Measurements from ENCODE around the gene DQX1.
"Not testable (repeated sequence)": the region's sequence is repeated elsewhere in the genome, so short reads cannot be mapped to it uniquely, and the experiment has no call there.

DQX1 gene, protein sequence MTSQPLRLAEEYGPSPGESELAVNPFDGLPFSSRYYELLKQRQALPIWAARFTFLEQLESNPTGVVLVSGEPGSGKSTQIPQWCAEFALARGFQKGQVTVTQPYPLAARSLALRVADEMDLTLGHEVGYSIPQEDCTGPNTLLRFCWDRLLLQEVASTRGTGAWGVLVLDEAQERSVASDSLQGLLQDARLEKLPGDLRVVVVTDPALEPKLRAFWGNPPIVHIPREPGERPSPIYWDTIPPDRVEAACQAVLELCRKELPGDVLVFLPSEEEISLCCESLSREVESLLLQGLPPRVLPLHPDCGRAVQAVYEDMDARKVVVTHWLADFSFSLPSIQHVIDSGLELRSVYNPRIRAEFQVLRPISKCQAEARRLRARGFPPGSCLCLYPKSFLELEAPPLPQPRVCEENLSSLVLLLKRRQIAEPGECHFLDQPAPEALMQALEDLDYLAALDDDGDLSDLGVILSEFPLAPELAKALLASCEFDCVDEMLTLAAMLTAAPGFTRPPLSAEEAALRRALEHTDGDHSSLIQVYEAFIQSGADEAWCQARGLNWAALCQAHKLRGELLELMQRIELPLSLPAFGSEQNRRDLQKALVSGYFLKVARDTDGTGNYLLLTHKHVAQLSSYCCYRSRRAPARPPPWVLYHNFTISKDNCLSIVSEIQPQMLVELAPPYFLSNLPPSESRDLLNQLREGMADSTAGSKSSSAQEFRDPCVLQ

DNA sequence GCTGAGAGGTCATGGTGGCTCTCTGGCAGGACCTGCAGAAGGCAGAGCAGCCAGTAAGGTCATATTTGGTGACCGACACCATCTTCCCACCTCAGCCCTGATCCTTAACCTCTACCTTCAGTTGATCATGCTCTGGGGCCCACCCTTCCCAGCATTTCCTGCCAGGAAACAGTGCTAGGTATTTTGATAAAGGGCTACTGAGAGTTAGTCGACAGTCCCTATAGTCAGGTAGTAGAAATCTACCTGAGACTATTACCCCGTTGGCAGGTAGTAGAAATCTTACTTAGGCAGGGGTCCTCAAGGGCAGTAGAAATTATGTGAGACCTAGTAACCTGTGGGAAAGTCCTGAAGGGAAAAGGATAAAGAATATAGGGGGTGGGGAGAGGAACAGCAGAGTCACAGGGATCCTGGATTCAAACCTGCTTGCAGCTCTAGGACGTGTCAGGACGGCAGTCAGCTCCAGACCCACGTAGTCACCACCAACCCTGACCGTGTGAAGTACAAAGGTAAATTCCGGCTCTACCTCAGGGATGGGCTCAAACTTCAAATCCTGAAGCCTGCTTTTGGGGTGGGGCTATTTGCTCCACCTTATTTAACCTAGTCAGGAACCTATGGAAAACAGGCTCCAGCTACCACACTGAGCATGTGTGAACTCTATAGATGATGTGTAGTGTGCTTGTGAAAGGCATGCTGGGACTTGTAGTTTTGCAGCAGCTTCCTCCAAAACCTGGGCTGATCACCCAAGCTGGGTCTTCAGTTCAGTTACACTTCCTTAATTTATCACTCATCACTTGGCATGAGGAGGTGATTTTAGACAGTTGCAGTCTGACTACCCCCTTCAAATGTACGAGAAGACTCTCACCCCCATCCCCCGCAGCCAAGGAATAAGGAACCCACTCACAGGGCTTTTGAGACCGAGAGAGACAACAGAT, at the start of gene DQX1:
Gene DQX1, minus strand, starts transcription at position 515 of the 932 bp plus-strand sequence. Its CDS starts 502 bp downstream, at position 13.
- DNase-seq (ENCODE audit: low read depth), result peak; percentile 51

DNA sequence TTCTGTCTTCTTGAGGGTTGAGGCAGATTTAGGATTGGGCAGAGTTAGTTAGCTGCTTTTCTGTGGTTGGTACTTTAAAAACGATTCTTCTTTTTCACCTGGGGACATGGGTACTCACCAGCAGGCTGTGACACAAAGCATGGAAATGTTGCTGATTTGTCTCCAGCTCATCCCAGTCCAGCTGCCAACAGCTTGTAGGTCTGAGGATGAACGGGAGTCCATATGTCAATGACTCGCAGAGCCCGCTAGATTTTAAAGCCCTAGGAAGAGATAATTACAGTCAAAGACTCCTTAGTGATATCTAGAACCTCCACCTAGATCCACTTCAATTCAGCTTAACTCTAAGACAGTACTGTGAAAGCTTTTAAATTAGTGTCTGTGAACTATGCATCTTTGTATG, 49.3 kb upstream of the DQX1 start:
- DNase-seq (ENCODE audit: low read depth), result peak; percentile 62

DNA sequence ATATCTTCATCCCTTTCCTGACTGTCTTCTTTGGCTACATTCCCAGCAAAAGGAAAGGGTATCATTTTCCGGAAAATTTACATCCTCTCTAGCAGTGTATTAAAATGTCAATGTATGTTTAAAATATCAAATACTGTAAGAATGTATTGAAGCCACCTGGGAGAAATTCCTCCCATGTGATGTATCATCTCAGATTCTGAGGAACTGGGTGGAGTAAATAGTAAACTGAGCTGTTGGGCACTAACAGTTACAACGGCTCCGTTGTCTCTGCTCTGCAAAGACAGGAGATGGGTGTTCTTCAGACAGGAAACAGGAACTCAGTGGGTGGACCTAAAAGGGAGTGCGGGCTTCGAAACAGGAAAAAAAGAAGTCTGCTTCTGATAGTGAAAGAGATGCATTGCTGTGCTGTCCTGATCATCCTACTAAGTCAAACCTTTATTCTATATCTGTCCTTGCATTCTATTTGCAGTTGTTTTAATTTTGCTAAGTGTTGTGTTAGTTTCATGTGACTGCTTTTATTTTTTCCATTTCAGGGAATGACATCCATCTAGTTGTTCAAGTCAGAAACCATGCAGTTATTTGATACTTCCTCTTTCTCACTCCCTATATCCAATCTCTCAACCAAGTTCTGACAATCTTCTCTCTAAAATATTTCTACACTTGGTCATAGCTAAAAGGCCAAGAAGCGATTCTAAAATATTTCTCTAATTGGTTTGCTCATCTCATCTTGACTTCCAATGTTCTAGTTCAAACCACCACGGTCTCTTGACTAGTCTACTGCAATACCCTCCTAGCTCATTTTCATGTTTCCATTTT, 47.9 kb upstream of the DQX1 start:
- DNase-seq (ENCODE audit: low read depth), result peak; percentile 90

DNA sequence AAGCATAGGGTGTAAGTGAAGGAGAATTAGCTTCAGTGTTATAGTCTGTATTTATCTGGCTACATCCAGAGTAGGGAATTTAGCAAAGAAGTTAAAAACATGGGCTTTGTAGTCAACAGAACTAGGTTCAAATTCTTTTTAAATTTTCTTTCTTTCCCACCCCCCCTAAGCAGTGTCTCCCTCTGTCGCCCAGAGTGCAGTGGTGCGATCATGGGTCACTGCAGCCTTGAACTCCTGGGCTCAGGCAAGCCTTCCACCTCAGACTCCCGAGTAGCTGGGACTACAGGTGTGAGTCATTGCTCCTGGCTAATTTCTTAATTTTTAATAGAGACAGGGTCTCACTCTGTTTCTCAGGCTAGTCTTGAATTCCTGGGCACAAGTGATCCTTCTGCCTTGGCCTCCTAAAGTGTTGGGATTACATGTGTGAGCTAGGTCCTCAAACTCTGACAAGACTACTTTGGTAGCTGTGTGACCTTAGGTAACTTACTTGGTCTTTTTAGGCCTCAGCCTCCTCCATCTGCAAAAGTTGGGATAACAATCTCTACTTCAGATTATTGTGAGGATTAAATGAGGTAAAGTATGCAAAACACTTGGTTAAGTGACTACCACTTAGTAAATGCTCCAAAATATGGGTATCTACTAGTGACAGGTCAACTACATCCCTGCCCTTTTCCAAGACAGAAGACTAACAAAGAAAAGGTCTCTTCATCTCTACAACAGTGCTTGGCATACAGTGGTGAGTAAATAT, 46.3 kb upstream of the DQX1 start:
- no peak for DNase-seq (ENCODE audit: low read depth)

DNA sequence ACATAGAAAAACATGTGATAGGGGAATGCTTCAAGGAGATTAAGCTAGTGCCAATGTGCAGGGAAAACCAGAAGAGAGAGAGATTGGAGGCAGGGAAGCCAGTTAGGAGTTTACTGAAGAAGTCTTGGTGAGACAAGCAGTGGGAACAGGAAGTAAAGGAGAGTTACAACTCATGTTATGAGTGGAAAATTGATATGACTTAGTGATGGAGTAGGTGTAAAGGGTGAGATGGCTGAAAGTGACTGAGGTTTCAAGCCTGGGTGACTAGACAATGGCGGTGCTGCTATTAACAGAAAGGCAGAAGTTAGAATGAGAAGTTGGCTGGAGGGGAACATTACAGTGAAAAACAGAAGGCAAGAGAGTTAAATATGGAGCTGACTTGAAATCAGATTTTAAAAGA, 45.0 kb upstream of the DQX1 start:
- no peak for DNase-seq (ENCODE audit: low read depth)

DNA sequence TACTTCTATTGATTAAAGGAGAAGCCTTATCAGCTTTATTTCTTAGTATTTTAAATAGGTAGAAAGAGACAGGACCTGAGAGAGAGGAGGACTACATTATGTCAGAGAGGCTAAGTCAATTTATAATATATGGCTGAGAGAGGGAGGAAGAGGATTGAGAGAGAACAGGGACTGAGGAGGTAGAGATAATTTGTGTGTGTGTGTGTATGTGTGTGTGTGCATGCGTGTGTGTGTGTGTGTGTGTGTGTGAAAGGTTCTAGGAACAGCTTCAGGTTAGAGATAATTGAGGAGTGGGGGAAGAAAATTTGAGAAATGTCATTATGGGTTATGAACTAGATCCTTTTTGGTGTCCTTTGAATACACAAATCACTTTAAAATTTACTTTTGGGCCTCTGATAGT, 43.7 kb upstream of the DQX1 start:
- DNase-seq (ENCODE audit: low read depth), result no peak

DNA sequence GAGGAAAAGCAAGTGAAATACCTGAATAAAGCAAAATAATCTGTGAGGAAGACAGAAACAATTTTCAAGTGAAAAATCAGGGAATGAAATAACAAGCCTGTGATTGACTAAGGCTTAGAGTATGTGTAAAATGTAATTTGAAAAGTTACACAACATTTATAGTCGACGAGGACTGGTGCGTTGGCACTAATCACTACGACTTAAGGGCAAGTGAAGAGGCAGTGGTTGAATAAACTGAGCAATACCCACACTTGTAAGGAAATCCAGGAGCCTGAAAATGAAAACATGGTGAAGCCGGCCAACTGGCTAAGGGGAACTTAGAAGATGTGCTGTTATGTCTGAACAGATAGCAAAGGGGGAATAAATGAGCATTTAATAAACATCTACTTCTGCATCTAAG, 41.9 kb upstream of the DQX1 start:
- DNase-seq (ENCODE audit: low read depth), result peak; percentile 93

DNA sequence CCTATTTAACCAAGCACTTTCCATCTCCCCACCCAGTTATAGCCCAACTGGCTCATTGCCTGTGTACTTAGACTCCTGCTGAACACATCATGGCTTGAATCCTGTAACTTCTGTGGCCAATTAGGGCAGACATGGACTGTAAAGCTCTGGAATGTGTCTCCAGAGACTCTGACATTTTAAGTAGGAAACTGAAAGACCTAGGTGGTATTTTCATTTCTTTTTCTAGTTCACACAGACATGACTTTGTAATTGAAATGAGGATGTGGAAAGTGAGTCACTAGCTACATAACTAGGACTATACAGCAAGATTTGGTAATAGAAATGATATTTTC, 40.7 kb upstream of the DQX1 start:
- DNase-seq (ENCODE audit: low read depth), result peak; percentile 99

DNA sequence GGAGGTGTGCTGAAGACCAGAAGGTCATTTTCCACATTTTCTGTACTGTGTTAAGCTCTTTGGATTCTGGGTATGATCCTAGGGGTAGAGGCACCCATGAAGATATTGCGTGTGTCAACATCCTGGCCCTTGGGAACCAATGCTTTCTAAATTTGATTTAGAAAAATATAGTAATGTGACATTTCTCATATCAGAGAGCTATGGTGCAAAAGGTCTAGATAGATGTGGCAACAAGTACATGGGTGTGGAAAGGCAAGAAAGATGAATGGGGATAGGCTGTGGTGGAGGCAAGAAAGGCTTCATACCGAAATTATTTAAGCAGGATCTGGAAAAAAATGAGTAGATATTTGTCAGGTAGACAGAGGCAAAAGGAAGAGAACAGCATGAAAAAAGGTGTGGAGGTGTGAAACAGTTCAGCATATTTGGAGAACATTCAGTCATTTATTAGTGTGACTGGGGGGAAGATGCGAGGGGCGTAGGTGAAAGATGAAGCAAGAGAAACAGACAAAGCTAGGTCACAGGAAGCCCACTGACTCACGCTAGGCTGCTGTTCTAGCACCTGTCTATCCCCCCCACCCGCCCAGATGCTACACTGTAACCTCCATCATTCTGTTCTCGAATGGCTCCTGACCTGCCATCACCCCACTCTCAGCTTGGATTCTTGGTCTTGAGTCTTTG, 40.2 kb upstream of the DQX1 start:
- DNase-seq (ENCODE audit: low read depth), result no peak

DNA sequence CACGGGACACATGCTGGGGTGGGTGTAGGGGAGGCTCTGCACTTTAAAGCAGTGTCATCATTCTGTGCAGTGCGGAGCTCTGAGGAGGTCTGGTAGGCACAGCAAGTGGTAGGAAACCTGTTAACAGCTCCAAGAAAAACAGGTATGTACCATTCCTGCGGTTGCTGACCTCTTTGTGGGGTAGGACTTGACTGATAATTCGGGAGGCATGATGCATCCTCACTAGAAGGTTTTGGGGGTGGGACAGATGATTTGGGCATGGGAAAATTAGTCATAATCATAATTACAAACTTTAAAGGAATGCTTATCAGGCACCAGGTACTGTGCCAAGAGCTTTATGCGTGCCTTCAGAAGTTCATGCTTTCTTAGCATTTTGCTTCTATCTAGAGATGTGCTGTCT, 38.2 kb upstream of the DQX1 start:
- DNase-seq (ENCODE audit: low read depth), result peak; percentile 79

DNA sequence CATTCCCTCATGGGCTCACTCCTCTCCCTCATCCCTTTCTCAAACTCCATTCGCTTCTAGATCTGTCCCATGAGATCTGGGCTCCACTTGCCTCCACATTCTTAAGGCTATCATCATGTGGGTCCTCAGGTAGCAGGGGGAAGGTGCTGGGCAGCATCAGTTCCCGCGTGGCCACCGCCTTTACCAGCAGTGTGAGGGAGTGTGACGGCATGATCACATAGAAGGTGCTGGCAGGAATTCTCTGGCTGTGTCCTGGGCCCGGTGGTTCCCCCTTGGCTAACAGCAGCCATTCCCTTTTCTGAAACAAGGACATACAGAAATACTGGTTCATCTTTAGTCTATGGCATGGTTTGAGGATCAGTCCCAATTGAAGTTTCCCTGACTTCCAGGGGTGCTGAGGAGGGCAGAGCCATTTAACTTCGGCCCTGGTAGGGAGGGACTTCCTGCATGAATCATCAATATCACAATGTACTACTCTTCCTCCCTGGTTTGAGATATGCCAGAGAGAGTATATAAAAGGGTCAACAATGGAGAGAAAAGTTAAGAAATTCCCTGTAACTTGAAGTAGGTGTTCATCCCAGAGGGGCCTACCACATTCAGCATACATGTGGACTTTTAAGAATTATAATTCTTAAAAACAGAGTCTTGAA, 36.2 kb upstream of the DQX1 start:
- DNase-seq (ENCODE audit: low read depth), result peak; percentile 24

DNA sequence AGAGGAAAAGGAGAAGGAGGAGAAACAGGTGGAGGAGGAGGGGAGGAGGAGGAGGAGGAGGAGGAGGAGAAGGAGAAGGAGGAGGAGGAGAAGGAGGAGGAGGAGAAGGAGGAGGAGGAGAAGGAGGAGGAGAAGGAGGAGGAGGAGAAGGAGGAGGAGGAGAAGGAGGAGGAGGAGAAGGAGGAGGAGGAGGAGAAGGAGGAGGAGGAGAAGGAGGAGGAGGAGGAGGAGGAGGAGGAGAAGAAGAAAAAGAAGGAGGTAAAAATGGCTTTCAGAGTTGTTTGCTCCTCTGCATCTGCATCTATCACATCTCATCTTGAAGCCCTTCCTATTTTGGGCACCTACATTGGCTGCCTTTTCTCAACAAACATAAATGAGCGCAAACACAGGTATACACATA, 35.0 kb upstream of the DQX1 start:
- not testable (repeated sequence) for DNase-seq (ENCODE audit: low read depth)

DNA sequence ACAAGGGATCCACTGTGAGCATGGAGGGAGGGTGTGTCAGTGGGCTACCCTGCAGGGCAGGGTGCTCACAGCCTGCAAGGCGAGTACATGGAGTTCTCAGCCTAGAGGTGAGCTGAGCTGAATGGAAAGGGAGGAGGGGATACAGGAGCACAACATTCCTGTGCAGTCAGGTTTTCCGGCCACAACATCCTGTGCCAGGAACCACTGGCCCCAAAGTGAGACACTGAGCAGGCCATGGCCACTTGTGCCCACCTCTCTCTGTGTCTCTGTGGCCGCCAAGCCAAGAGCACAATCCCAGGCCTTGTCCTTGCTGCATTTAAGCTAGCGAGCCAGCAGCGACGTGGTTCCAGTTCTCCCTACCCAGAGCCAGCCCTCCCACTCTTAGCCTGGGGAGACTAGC, 34.6 kb upstream of the DQX1 start:
- DNase-seq (ENCODE audit: low read depth), result peak; percentile 10

DNA sequence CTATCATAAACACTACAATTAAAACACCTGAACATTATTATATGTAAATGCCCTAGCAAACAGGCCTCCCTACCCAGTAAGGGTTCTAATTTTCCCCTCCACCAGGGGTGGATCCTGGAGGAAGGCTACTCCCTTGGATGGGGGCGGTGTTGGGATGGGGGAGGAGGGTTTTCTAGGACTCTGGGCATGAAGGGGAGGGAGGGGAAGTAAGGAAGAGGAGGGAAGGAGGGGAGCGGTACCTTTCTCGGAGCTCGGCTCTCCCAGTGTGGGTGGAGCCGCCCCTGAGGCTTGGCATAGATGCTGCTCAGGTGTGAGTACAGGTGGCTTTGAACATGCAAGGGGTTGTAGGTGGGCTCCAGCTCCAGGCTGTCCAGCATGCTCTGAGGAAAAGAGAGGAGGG, 33.9 kb upstream of the DQX1 start:
- no peak for DNase-seq (ENCODE audit: low read depth)

DNA sequence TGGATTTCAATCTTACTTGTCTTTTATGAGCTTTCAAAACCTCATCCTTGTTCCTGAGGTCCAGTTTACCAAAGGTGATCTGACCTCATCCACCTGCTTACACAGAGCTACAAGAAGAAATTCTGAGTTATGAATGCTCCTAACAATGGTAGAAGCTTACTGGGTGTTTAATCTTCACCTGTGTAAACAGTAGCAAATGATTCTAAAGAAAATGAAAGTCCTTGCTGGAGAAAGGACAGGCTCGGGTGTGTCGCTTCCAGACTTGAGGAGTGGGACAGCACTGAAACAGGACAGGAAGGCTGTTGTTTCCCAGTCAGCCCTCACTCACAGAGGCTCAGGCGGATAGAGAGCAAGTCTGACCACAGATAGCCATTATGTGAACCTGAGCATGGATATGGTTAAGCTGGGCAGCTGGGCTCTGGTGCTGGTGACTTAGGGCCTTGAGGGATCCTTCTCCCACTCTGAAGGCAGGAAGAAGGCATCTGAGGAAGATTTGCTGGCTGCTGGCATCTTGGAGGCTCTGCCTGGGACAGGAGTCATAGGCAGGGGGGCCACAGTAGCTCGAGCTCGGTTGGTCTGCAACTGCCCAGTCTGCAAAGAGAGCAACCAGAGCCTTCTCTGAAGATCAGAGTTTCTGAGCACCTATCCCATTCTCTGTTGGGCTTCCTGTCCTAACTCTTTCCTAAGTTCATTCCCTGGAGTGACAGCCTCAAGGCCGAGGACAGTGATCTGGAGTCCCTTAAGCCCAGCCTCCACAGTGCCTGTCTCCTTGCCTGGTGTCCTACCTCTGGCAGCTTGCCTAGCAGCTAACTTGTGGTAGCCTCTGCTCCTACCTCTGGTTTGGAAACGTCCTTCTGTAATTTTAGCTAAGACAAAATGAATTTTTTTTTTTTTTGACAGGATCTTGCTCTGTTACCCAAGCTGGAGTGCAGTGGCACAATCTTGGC, 32.5 kb upstream of the DQX1 start:
- no peak for DNase-seq (ENCODE audit: low read depth)

DNA sequence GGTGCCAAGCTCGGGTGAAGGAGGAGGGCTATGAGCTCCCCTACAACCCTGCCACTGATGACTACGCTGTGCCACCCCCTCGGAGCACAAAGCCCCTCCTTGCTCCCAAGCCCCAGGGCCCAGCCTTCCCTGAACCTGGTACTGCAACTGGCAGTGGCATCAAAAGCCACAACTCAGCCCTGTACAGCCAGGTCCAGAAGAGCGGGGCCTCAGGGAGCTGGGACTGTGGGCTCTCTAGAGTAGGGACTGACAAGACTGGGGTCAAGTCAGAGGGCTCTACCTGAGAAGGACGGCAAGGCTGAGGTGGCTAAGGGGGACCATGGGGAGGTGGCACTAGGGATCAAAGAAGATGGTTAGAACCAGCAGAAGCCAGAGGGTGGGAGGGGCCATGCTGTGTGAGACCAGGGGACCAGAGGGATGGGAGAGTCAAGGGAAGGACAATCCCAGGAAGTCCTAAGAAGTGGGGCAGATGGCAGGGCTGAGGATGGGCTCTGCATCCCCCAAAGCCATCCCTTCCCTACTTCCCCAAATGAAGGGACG, 30.9 kb upstream of the DQX1 start:
- DNase-seq (ENCODE audit: low read depth), result no peak

DNA sequence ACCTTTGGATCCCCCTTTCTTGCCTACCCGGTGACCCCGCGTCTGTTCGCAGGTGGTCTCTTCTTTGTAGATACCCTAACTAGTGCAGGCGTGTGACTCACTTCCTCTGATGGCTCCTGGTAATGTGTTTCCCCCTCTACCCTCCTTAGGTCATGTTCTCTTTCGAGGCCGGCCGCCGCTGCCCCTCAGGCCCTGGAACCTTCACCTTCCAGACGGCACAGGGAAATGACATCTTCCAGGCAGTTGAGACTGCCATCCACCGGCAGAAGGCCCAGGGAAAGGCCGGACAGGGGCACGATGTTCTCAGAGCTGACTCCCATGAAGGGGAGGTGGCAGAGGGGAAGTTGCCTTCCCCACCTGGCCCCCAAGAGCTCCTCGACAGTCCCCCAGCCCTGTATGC, 30.1 kb upstream of the DQX1 start:
- DNase-seq (ENCODE audit: low read depth), result no peak

DNA sequence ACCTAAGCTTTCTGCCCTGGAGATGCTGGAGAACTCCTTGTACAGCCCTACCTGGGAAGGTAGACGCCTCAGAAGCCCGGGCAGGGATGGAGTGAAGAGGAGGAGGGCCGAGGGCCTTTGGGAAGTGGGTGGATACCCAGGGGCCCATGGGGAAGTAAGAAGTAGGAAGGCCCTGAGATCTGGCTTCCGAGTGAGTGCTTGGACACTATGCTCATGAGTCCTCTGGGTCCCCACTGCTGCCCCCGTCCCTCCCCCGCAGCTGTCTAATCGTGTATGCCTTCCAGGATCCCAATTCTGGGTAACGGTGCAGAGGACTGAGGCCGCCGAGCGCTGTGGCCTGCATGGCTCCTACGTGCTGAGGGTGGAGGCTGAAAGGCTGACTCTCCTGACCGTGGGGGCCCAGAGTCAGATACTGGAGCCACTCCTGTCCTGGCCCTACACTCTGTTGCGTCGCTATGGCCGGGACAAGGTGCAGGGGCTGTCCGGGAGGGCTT, 29.6 kb upstream of the DQX1 start:
- no peak for DNase-seq (ENCODE audit: low read depth)

Measured in EH (cell line).